ENCODE data around the gene PTGES2. TPM values are rescaled to one million over a fixed set of nuclear protein-coding genes. Genes with fewer than 3 reads are reported as not detected.

Gene PTGES2
- total and polyA plus RNA-seq, 2 of the 13 experiments (the other 11 are each of a cell fraction or from before 2014, with no cell fraction given) = 63.7 to 79.8 TPM

DNA sequence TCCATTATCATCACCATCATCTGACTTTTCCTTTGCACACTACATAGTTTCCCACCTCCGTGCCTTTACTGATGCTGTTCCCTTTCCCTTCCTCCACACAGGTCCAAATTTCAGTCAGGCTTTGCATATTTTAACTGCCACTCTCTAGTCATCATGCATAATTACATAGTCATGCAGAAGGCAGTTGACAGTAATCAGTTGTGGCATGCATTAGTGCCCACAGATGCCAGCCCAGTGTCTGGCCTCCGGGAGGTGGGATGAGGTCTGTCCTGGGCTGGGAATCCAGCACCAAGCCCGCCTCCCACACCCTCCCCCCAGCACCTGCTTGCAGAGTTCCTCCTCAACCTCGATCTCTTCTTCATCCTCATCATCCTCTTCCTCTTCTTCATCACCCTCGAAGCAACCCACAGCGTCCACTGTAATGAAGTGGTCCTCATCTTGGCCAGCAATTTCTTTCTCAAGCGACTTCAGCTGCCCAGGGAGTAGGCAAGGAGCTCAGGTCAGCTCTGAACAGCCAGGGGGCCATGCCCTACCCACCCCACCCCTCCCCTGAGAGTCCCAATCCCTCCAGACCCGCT is 41.3 kb upstream of the PTGES2 start:
- no peak overlapping the region for H3K27ac ChIP-seq (ENCODE audit: extremely low read length, insufficient read depth, low read length)
- H3K36me3 ChIP-seq (replicated peaks in 1 of 2; ENCODE audit: control insufficient read depth in 1 of 2, insufficient read depth in 2 of 2, low read length in 2 of 2) = peaks cover 17 to 52% of the 10 kb centered on the region in 2 experiments; a peak in 4 of 5 replicates
- no peaks in the 10 kb centered on the region for H3K9me3 ChIP-seq (ENCODE audit: low read length)
- H3K4me1 ChIP-seq (ENCODE audit: insufficient read depth, low read length) = no peaks in the 10 kb centered on the region
- WGBS (ENCODE audit: low lambda C conversion rate) = 96% methylated on average over 8 of the region's 8 CpGs
- CTCF ChIA-PET (ENCODE audit: low intra/inter-chr PET ratio, low total read pairs) = no interaction called here
- ATAC-seq (no peak), FAIRE-seq (no peak), DNase-seq (ENCODE audit: low spot score) (no peak)
- intact Hi-C loops (cut with micrococcal nuclease; ENCODE audit: unreplicated experiment) = no loop called here
- H3K27me3 ChIP-seq (ENCODE audit: control insufficient read depth in 1 of 2, insufficient read depth in 2 of 2, low read length in 2 of 2) = no peaks in the 10 kb centered on the region
- BruUV-seq (replicated peaks) = TSS peak; percentile 35
- no peak overlapping the region for H3K9ac ChIP-seq (ENCODE audit: insufficient read depth, low read depth, low read length)
- no peak overlapping the region for H3K4me2 ChIP-seq (ENCODE audit: low read depth, low read length)
- no peak for TF ChIP-seq POLR2A (IDR thresholded peaks at IDR 0.05; ENCODE audit: insufficient read depth in 1 of 2, low read depth in 2 of 2, low read length in 2 of 2)
- no peak overlapping the region for H2AFZ ChIP-seq (ENCODE audit: low read length)
- in situ Hi-C loops (cut with HindIII; ENCODE audit: extremely low pct_ligation_motif_present, low pct_unique_long_range_greater_than_20kb) = no loop called here
- H3K4me3 ChIP-seq (replicated peaks in 1 of 3; ENCODE audit: insufficient read depth in 1 of 3, low read depth in 2 of 3, low read length in 3 of 3) = no peak overlapping the region
- POLR2A ChIA-PET = interaction anchor here (2.8 kb wide), 1 partner anchor 9 kb away, joined by 9 read pairs; the partner anchor contains the start of gene BBLN
- no peaks in the 10 kb centered on the region for H4K20me1 ChIP-seq (ENCODE audit: insufficient read depth, low read length)
- no peaks in the 10 kb centered on the region for H3K79me2 ChIP-seq (ENCODE audit: insufficient read depth, low read length)

- no TSS peak for BruUV-seq (replicated peaks)
- FAIRE-seq = no peak
- intact Hi-C loops (cut with micrococcal nuclease; ENCODE audit: unreplicated experiment) = no loop called here
- TF ChIP-seq ZNF503 (CRISPR knock-in tag; IDR thresholded peaks at IDR 0.05) (no peak), SMAD3 (CRISPR knock-in tag; IDR thresholded peaks at IDR 0.05) (no peak), MZF1 (CRISPR knock-in tag; IDR thresholded peaks at IDR 0.05; ENCODE audit: borderline replicate concordance) (no peak), PHF5A (CRISPR knock-in tag; IDR thresholded peaks at IDR 0.05; ENCODE audit: low read depth, unreplicated experiment) (no peak), ZNF788 (CRISPR knock-in tag; IDR thresholded peaks at IDR 0.05; ENCODE audit: borderline replicate concordance) (no peak), ZFP36 (IDR thresholded peaks at IDR 0.05; ENCODE audit: borderline replicate concordance, low read depth, low read length, partially characterized antibody) (no peak), ZNF292 (CRISPR knock-in tag; IDR thresholded peaks at IDR 0.05; ENCODE audit: borderline replicate concordance, low read depth) (no peak), KMT2B (CRISPR knock-in tag; IDR thresholded peaks at IDR 0.05) (no peak), ZNF773 (CRISPR knock-in tag; IDR thresholded peaks at IDR 0.05; ENCODE audit: borderline replicate concordance) (no peak), MYC (CRISPR knock-in tag; IDR thresholded peaks at IDR 0.05; ENCODE audit: borderline replicate concordance) (no peak)
- TF ChIP-seq, protein P1, sequence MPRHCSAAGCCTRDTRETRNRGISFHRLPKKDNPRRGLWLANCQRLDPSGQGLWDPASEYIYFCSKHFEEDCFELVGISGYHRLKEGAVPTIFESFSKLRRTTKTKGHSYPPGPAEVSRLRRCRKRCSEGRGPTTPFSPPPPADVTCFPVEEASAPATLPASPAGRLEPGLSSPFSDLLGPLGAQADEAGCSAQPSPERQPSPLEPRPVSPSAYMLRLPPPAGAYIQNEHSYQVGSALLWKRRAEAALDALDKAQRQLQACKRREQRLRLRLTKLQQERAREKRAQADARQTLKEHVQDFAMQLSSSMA (CRISPR knock-in tag; IDR thresholded peaks at IDR 0.05) = no peak
Observed at GRCh38 chr9:128167209-128167608, 39.7 kb upstream of the PTGES2 start.

More at GRCh38 chr9:128167209-128167608, 39.7 kb upstream of the PTGES2 start:
- Histone ChIP-seq H2AFZ (ENCODE audit: low read length) (no peak overlapping the region), H3K27ac (ENCODE audit: extremely low read length, insufficient read depth, low read length) (no peak overlapping the region), H3K36me3 (replicated peaks in 1 of 2; ENCODE audit: control insufficient read depth in 1 of 2, insufficient read depth in 2 of 2, low read length in 2 of 2) (peaks cover 19 to 61% of the 10 kb centered on the region in 2 experiments; a peak in 4 of 5 replicates), H4K20me1 (ENCODE audit: insufficient read depth, low read length) (no peaks in the 10 kb centered on the region), H3K9ac (ENCODE audit: insufficient read depth, low read depth, low read length) (no peak overlapping the region), H3K4me2 (ENCODE audit: low read depth, low read length) (no peak overlapping the region), H3K4me1 (ENCODE audit: insufficient read depth, low read length) (no peaks in the 10 kb centered on the region), H3K79me2 (ENCODE audit: insufficient read depth, low read length) (no peaks in the 10 kb centered on the region), H3K27me3 (ENCODE audit: control insufficient read depth in 1 of 2, insufficient read depth in 2 of 2, low read length in 2 of 2) (no peaks in the 10 kb centered on the region), H3K9me3 (ENCODE audit: low read length) (no peaks in the 10 kb centered on the region), H3K4me3 (replicated peaks in 1 of 3; ENCODE audit: insufficient read depth in 1 of 3, low read depth in 2 of 3, low read length in 3 of 3) (no peak overlapping the region)
- WGBS (ENCODE audit: low lambda C conversion rate) = 96% methylated on average over 3 of the region's 4 CpGs
- ChIA-PET CTCF (ENCODE audit: low intra/inter-chr PET ratio, low total read pairs) (no interaction called here), POLR2A (no interaction called here)
- DNase-seq (ENCODE audit: low spot score) = no peak
- in situ Hi-C loops (cut with HindIII; ENCODE audit: extremely low pct_ligation_motif_present, low pct_unique_long_range_greater_than_20kb) = no loop called here
- ATAC-seq = no peak
